DND-41 (cell line): ENCODE data around the gene ACAD10.
"Not testable (repeated sequence)": the region's sequence is repeated elsewhere in the genome, so short reads cannot be mapped to it uniquely, and the experiment has no call there.

Source experiments
- ATAC-seq: fragments of 200-7000 bp; cut with Tn5 transposase; 3 replicates; pipeline ENCODE4 v1.9.1; 2021; ENCODE audit warnings: low read depth; ENCODE audit not compliant: insufficient read depth
- DNase-seq: peaks from one replicate; pipeline ENCODE4 v3.0.0-alpha.2; 2020
- H2AFZ ChIP-seq: 2 replicates; pipeline ENCODE4 v1.6.0; 2012; ENCODE audit warnings: low read depth, low read length
- H3K27ac ChIP-seq: 2 replicates; pipeline ENCODE4 v1.5.1; 2012; ENCODE audit warnings: low read length, inconsistent platforms
- H3K27me3 ChIP-seq: fragments of 200-600 bp; sonication (generic); 2 replicates; pipeline ENCODE4 v1.6.0; 2012; ENCODE audit warnings: low read length, mild to moderate bottlenecking, inconsistent platforms; ENCODE audit not compliant: insufficient read depth, poor library complexity
- H3K36me3 ChIP-seq: 2 replicates; pipeline ENCODE4 v1.5.1; 2012; ENCODE audit warnings: low read length, inconsistent platforms; ENCODE audit not compliant: insufficient read depth
- H3K4me1 ChIP-seq: 2 replicates; pipeline ENCODE4 v1.5.1; 2012; ENCODE audit warnings: mild to moderate bottlenecking, low read length; ENCODE audit not compliant: insufficient read depth
- H3K4me2 ChIP-seq: 2 replicates; pipeline ENCODE4 v1.6.0; 2012; ENCODE audit warnings: mild to moderate bottlenecking, moderate library complexity, low read length, inconsistent platforms; ENCODE audit not compliant: insufficient read depth
- H3K4me3 ChIP-seq, 2 experiments: fragments of 200-600 bp in 1 of 2; shearing (Covaris generic) in 1 of 2; 2 replicates each; pipeline ENCODE4 v1.5.1; 2012 to 2016; ENCODE audit warnings: inconsistent platforms in 2 of 2, low read length in 2 of 2, mild to moderate bottlenecking in 2 of 2, low read depth in 1 of 2, moderate library complexity in 1 of 2
- H3K79me2 ChIP-seq: 2 replicates; pipeline ENCODE4 v1.6.0; 2012; ENCODE audit warnings: low read length, inconsistent platforms; ENCODE audit not compliant: insufficient read depth
- H3K9ac ChIP-seq: 2 replicates; pipeline ENCODE4 v1.6.0; 2012; ENCODE audit warnings: low read depth, mild to moderate bottlenecking, inconsistent platforms, low read length, moderate library complexity
- H3K9me3 ChIP-seq: 2 replicates; pipeline ENCODE4 v1.5.1; 2012; ENCODE audit warnings: low read length, moderate library complexity, mild to moderate bottlenecking, inconsistent platforms; ENCODE audit not compliant: insufficient read depth, severe bottlenecking
- H4K20me1 ChIP-seq: 2 replicates; pipeline ENCODE4 v1.6.0; 2012; ENCODE audit warnings: low read length; ENCODE audit not compliant: insufficient read depth
- CTCF ChIP-seq: IDR thresholded peaks from 2 replicates; pipeline ENCODE4 v1.5.1; 2012; ENCODE audit warnings: borderline replicate concordance, low read length, moderate library complexity, mild to moderate bottlenecking; ENCODE audit not compliant: poor library complexity, severe bottlenecking; ENCODE audit errors: extremely low read depth
- EZH2 ChIP-seq: IDR thresholded peaks from 3 replicates; pipeline ENCODE4 v1.6.1; 2012; ENCODE audit warnings: borderline replicate concordance, low read depth, mild to moderate bottlenecking, moderate library complexity, low read length, inconsistent platforms; ENCODE audit not compliant: severe bottlenecking

Gene ACAD10

GRCh38 chr12:111761706-111762105, 75.9 kb downstream of the ACAD10 start:
- no peak for DNase-seq
- Histone ChIP-seq H3K36me3 (no peaks in the 10 kb centered on the region), H3K9ac (no peak overlapping the region), H3K4me1 (peaks cover 34% of the 10 kb centered on the region), H3K27me3 (no peaks in the 10 kb centered on the region), H3K79me2 (no peaks in the 10 kb centered on the region), H3K4me3 (no peak overlapping the region), H3K4me2 (no peak overlapping the region), H3K9me3 (no peaks in the 10 kb centered on the region), H2AFZ (no peak overlapping the region), H4K20me1 (0 out of 2 replicates have a peak, but pooled peaks cover 3% of the 10 kb centered on the region), H3K27ac (no peak overlapping the region)
- ATAC-seq = no peak
- no peak for TF ChIP-seq CTCF
- no peak for TF ChIP-seq EZH2

GRCh38 chr12:111763552-111763951, 77.7 kb downstream of the ACAD10 start:
- H3K27me3 ChIP-seq, H2AFZ ChIP-seq, H4K20me1 ChIP-seq, H3K27ac ChIP-seq, ATAC-seq, H3K9ac ChIP-seq, DNase-seq, H3K9me3 ChIP-seq, H3K4me3 ChIP-seq, H3K79me2 ChIP-seq, H3K4me2 ChIP-seq, H3K36me3 ChIP-seq: not testable (repeated sequence)
- H3K4me1 ChIP-seq = peaks cover 15% of the 10 kb centered on the region

- H3K4me2 ChIP-seq = no peak overlapping the region
Measured at GRCh38 chr12:111764120-111764821, 78.4 kb downstream of the ACAD10 start.

More at GRCh38 chr12:111764120-111764821, 78.4 kb downstream of the ACAD10 start:
- peaks cover 9% of the 10 kb centered on the region for H3K4me1 ChIP-seq
- DNase-seq (no peak), ATAC-seq (no peak)
- no peaks in the 10 kb centered on the region for H3K9me3 ChIP-seq
- H3K4me3 ChIP-seq = no peak overlapping the region
- H3K36me3 ChIP-seq = no peaks in the 10 kb centered on the region
- H2AFZ ChIP-seq = no peak overlapping the region
- H3K79me2 ChIP-seq = no peaks in the 10 kb centered on the region
- H3K27me3 ChIP-seq = no peaks in the 10 kb centered on the region
- no peak overlapping the region for H3K9ac ChIP-seq
- H4K20me1 ChIP-seq = no peaks in the 10 kb centered on the region
- TF ChIP-seq CTCF (no peak), EZH2 (no peak)
- no peak overlapping the region for H3K27ac ChIP-seq
